VCaP (cell line): Measurements from ENCODE around the gene TNNI3K.

Experiments used
- H3K27ac ChIP-seq: fragments of 450-650 bp; 2 replicates; pipeline ENCODE4 v1.5.1; 2017
- TF ChIP-seq, protein P1 (sequence below): fragments of 450-650 bp; conservative IDR thresholded peaks from 2 replicates; pipeline ENCODE4 v1.5.1; 2017; ENCODE audit warnings: mild to moderate bottlenecking, moderate library complexity

TNNI3K gene

DNA sequence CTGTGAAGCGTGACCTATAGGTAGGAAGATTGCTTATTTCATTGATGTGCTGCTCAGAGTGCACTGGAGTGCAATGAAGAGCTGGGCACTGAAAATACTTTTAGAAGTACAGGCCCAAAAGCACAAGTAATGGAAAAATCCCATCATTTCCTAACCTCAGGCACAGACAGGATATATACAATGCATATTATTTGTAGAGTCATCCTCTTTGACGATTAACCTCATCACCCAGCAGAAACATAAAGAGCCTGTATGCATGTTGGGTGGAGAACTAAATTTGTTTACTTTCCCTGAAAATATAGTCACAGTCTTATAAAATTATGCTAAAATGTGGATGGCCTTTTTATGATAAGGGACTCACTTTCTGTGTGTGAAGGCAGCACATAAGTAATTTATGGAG is 98.1 kb downstream of the TNNI3K start:
- TF ChIP-seq, protein P1, sequence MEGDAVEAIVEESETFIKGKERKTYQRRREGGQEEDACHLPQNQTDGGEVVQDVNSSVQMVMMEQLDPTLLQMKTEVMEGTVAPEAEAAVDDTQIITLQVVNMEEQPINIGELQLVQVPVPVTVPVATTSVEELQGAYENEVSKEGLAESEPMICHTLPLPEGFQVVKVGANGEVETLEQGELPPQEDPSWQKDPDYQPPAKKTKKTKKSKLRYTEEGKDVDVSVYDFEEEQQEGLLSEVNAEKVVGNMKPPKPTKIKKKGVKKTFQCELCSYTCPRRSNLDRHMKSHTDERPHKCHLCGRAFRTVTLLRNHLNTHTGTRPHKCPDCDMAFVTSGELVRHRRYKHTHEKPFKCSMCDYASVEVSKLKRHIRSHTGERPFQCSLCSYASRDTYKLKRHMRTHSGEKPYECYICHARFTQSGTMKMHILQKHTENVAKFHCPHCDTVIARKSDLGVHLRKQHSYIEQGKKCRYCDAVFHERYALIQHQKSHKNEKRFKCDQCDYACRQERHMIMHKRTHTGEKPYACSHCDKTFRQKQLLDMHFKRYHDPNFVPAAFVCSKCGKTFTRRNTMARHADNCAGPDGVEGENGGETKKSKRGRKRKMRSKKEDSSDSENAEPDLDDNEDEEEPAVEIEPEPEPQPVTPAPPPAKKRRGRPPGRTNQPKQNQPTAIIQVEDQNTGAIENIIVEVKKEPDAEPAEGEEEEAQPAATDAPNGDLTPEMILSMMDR = no peak
- H3K27ac ChIP-seq = no peak overlapping the region

DNA sequence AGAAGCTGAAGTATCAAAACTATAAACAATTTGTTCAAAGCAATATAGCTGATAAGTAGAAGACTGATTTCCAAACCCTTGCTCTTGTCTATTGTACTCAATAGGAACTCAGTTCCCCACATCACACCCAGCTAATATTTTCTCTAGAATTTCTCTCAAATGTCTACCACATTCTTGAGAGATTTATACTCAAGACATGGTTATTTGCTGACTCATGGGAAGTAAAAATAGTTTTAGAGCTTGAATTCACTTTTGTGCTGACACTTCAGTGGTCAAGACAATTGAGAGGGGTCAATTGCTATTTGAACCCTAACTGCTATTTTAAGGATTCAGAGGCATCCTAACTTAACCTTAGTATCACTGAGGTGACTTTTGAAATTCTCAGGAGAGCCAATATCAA is 99.0 kb downstream of the TNNI3K start:
- TF ChIP-seq, protein P1 = no peak
- no peak overlapping the region for H3K27ac ChIP-seq

DNA sequence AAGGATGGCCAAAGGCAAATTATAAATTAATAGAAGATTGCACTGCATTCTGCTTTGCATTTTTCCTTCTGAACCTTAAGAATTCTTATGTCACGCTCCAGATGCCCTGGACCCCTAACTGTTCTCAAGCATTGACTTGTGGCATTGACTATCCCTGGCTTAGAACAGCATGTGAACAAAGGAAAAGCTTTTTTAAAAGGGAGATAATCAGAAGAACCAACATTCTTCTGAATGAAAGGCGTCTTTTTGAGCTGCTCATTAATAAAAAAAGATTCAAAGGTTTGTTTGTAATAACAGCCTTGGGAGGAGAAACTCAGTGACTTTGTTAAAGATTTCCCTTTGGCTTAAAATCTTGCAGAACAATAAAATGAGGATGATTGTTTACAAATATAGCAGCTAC is 105.5 kb downstream of the TNNI3K start:
- TF ChIP-seq, protein P1 = no peak

DNA sequence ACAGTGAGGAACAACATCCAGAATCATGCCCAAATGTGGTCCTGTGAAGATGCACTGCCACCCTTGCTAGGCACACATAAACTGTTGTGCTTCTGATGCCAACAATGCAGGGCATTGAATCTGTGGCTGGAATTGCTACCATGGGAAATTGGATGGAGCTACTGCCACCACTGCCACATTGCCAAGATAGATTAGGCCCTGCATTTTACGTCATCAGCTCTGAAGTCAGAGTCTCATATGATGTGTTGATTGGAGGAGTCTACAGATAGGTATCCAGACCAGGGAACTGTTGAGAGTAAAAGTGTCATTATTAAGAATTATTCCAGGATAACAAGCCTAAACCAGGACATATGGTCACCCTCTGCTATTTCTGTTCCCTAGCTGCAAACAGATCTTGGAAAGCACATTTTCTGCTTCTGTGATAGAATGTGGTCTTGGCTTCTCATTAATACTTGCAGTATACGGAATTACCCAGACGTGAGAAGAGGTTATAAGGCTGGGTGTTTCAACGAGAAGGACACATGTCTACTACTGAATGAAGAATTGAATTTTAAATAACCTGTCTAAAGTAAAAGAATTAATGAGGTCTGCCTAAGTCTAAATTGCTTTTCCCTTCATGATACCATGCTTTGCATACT is 106.6 kb downstream of the TNNI3K start:
- no peak overlapping the region for H3K27ac ChIP-seq
- TF ChIP-seq, protein P1 = no peak

More for the DNA sequence above, 105.5 kb downstream of the TNNI3K start:
- no peak overlapping the region for H3K27ac ChIP-seq

DNA sequence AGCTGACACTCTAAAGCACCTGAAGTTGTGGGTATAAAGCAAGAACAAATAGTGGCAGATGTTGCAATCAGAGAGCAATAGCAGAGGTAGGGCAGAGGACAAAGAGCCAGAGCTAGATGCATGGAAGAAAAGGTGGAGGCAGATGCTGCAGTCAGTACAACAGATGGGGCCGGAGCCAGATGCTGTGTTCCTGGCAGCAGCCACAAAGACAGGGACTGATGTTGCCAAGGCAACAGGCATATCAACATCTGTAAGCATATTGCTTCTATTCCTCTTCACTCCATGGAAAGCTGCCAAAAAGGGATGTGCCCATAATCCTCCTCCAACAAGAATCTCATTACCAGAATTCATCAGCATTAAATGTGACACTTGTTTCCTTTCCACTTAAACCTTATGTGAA is 108.0 kb downstream of the TNNI3K start:
- TF ChIP-seq, protein P1 = no peak
- H3K27ac ChIP-seq = no peak overlapping the region

DNA sequence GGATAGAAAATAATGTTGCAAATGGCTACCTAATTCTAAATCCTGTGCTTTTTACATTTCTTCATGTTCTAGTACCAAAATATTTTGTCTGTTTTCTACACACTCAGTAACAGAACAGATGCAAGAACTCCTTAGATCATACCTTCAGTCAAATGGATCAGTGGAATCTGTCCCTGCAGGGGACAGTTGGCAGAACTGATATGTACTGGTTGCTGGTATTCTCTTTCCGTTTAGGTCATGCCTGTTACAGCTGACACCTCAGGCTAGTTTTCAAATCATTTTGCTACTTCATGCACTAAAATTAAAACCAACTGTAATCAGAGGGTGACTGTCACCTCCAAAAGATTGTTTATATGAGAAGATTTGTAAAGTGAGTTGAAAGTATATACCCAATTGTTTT is 109.2 kb downstream of the TNNI3K start:
- H3K27ac ChIP-seq = no peak overlapping the region

DNA sequence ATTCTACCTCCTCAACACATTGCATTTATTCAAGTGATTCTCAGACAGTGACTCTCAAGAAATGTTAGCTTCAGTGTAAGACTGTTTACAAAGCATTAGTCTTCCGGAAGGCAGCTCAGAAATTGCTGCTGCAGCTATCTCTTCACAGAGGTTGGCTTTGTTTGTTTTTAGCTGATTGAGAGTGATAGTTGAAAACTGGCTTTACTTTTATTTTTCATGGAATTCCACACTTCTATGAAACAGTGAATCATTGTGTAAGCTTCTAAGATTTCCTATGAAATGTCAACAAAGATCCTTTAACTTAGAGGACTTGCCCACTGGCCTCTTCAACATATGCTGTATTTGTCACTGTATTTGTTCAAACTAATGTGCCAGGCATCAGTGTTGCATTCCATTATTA is 121.3 kb downstream of the TNNI3K start:
- no peak overlapping the region for H3K27ac ChIP-seq
- TF ChIP-seq, protein P1 = no peak

More for the DNA sequence above, 109.2 kb downstream of the TNNI3K start:
- TF ChIP-seq, protein P1 = no peak
